T-helper 2 cell treated with Interferon-gamma antibody and Interleukin-4, amounts not matched to agents 5 μg/mL and 100 μg/mL, for 36 hours (primary cell): ENCODE data around the gene CIDEB.

Experiments
- DNase-seq: peaks from one replicate; pipeline ENCODE4 v3.0.0; 2021; ENCODE audit warnings: low spot score
- H3K27ac Mint-ChIP-seq: one replicate; pipeline ENCODE4 v1.8.0; 2021; ENCODE audit warnings: mild to moderate bottlenecking, mixed read lengths
- H3K27me3 Mint-ChIP-seq: one replicate; pipeline ENCODE4 v1.8.0; 2021; ENCODE audit warnings: low read depth, mixed read lengths
- H3K36me3 Mint-ChIP-seq: one replicate; pipeline ENCODE4 v1.8.0; 2021; ENCODE audit warnings: low read depth, mixed read lengths
- H3K4me1 Mint-ChIP-seq: one replicate; pipeline ENCODE4 v1.8.0; 2021; ENCODE audit warnings: low read depth, mixed read lengths
- H3K4me3 Mint-ChIP-seq: one replicate; pipeline ENCODE4 v1.8.0; 2022; ENCODE audit warnings: mild to moderate bottlenecking, moderate library complexity, mixed read lengths
- H3K9me3 Mint-ChIP-seq: one replicate; pipeline ENCODE4 v1.8.0; 2021; ENCODE audit warnings: mixed read lengths

Gene CIDEB

GRCh38 chr14:24296341-24297157 lies 11.2 kb downstream of the CIDEB start:
- Mint-ChIP-seq H3K4me3 (peak overlapping the region; percentile 41), H3K9me3 (no peaks in the 10 kb centered on the region), H3K27ac (peak overlapping the region; percentile 85), H3K4me1 (peaks cover 32% of the 10 kb centered on the region), H3K27me3 (no peaks in the 10 kb centered on the region), H3K36me3 (peaks cover 30% of the 10 kb centered on the region)
- DNase-seq, result peak; percentile 70

GRCh38 chr14:24293525-24293924 lies 14.3 kb downstream of the CIDEB start:
- H3K4me3 Mint-ChIP-seq, result no peak overlapping the region
- H3K9me3 Mint-ChIP-seq, result no peaks in the 10 kb centered on the region
- peaks cover 27% of the 10 kb centered on the region for H3K4me1 Mint-ChIP-seq
- no peaks in the 10 kb centered on the region for H3K27me3 Mint-ChIP-seq
- no peak overlapping the region for H3K27ac Mint-ChIP-seq
- H3K36me3 Mint-ChIP-seq, result peaks cover 43% of the 10 kb centered on the region
- no peak for DNase-seq

- peaks cover 20% of the 10 kb centered on the region for H3K4me1 Mint-ChIP-seq
- H3K9me3 Mint-ChIP-seq, result no peaks in the 10 kb centered on the region
- no peak for DNase-seq
- no peak overlapping the region for H3K4me3 Mint-ChIP-seq
- peaks cover 44% of the 10 kb centered on the region for H3K36me3 Mint-ChIP-seq
- H3K27ac Mint-ChIP-seq, result no peak overlapping the region
- H3K27me3 Mint-ChIP-seq, result peaks cover 2% of the 10 kb centered on the region
These were observed 15.5 kb downstream of the CIDEB start for GRCh38 chr14:24292118-24292807.

GRCh38 chr14:24291446-24292117 lies 16.2 kb downstream of the CIDEB start:
- Mint-ChIP-seq H3K36me3 (peaks cover 40% of the 10 kb centered on the region), H3K4me1 (peaks cover 13% of the 10 kb centered on the region), H3K27ac (no peak overlapping the region), H3K27me3 (peaks cover 2% of the 10 kb centered on the region), H3K4me3 (no peak overlapping the region), H3K9me3 (no peaks in the 10 kb centered on the region)
- no peak for DNase-seq

GRCh38 chr14:24290746-24291145 lies 17.0 kb downstream of the CIDEB start:
- Mint-ChIP-seq H3K4me3 (no peak overlapping the region), H3K27ac (no peak overlapping the region), H3K4me1 (peaks cover 7% of the 10 kb centered on the region), H3K36me3 (peaks cover 32% of the 10 kb centered on the region), H3K27me3 (peaks cover 2% of the 10 kb centered on the region), H3K9me3 (no peaks in the 10 kb centered on the region)
- no peak for DNase-seq

GRCh38 chr14:24289649-24290280 lies 18.0 kb downstream of the CIDEB start:
- Mint-ChIP-seq H3K4me1 (peaks cover 7% of the 10 kb centered on the region), H3K36me3 (peaks cover 26% of the 10 kb centered on the region), H3K27me3 (peaks cover 2% of the 10 kb centered on the region), H3K27ac (no peak overlapping the region), H3K9me3 (no peaks in the 10 kb centered on the region), H3K4me3 (no peak overlapping the region)
- peak; percentile 72 for DNase-seq

GRCh38 chr14:24286996-24287395 lies 20.8 kb downstream of the CIDEB start:
- Mint-ChIP-seq H3K27ac (no peak overlapping the region), H3K36me3 (peaks cover 19% of the 10 kb centered on the region), H3K4me1 (peaks cover 7% of the 10 kb centered on the region), H3K27me3 (peaks cover 4% of the 10 kb centered on the region), H3K4me3 (no peak overlapping the region), H3K9me3 (no peaks in the 10 kb centered on the region)
- no peak for DNase-seq

GRCh38 chr14:24285351-24285750 lies 22.4 kb downstream of the CIDEB start:
- H3K27ac Mint-ChIP-seq, result no peak overlapping the region
- DNase-seq, result no peak
- peaks cover 4% of the 10 kb centered on the region for H3K27me3 Mint-ChIP-seq
- peaks cover 8% of the 10 kb centered on the region for H3K36me3 Mint-ChIP-seq
- no peak overlapping the region for H3K4me3 Mint-ChIP-seq
- no peaks in the 10 kb centered on the region for H3K9me3 Mint-ChIP-seq
- H3K4me1 Mint-ChIP-seq, result peaks cover 9% of the 10 kb centered on the region

GRCh38 chr14:24284501-24285035 lies 23.2 kb downstream of the CIDEB start:
- no peak overlapping the region for H3K4me3 Mint-ChIP-seq
- H3K27me3 Mint-ChIP-seq, result peaks cover 4% of the 10 kb centered on the region
- peaks cover 1% of the 10 kb centered on the region for H3K36me3 Mint-ChIP-seq
- peaks cover 4% of the 10 kb centered on the region for H3K4me1 Mint-ChIP-seq
- H3K9me3 Mint-ChIP-seq, result no peaks in the 10 kb centered on the region
- no peak overlapping the region for H3K27ac Mint-ChIP-seq
- no peak for DNase-seq

- Mint-ChIP-seq H3K27ac (no peak overlapping the region), H3K36me3 (peaks cover 1% of the 10 kb centered on the region), H3K4me1 (peaks cover 9% of the 10 kb centered on the region)
These were observed 23.8 kb downstream of the CIDEB start for GRCh38 chr14:24283796-24284460.

GRCh38 chr14:24282736-24283135 lies 25.0 kb downstream of the CIDEB start:
- Mint-ChIP-seq H3K36me3 (peaks cover 3% of the 10 kb centered on the region), H3K27ac (no peak overlapping the region), H3K9me3 (no peaks in the 10 kb centered on the region), H3K4me3 (no peak overlapping the region), H3K27me3 (peaks cover 2% of the 10 kb centered on the region), H3K4me1 (peaks cover 17% of the 10 kb centered on the region)
- no peak for DNase-seq

More at GRCh38 chr14:24283796-24284460, 23.8 kb downstream of the CIDEB start:
- peaks cover 4% of the 10 kb centered on the region for H3K27me3 Mint-ChIP-seq
- no peaks in the 10 kb centered on the region for H3K9me3 Mint-ChIP-seq
- H3K4me3 Mint-ChIP-seq, result no peak overlapping the region
- no peak for DNase-seq

GRCh38 chr14:24281636-24282035 lies 26.1 kb downstream of the CIDEB start:
- H3K27me3 Mint-ChIP-seq, result peaks cover 2% of the 10 kb centered on the region
- H3K4me3 Mint-ChIP-seq, result no peak overlapping the region
- no peak overlapping the region for H3K27ac Mint-ChIP-seq
- H3K36me3 Mint-ChIP-seq, result peaks cover 3% of the 10 kb centered on the region
- H3K9me3 Mint-ChIP-seq, result no peaks in the 10 kb centered on the region
- no peak for DNase-seq
- peaks cover 20% of the 10 kb centered on the region for H3K4me1 Mint-ChIP-seq

GRCh38 chr14:24280797-24281460 lies 26.8 kb downstream of the CIDEB start:
- Mint-ChIP-seq H3K4me3 (no peak overlapping the region), H3K4me1 (peaks cover 20% of the 10 kb centered on the region), H3K27ac (no peak overlapping the region), H3K27me3 (peaks cover 2% of the 10 kb centered on the region), H3K9me3 (no peaks in the 10 kb centered on the region), H3K36me3 (peaks cover 3% of the 10 kb centered on the region)
- DNase-seq, result no peak
